ENCODE measurements around the gene SIVA1. TPM values are rescaled to one million over a fixed set of nuclear protein-coding genes. Genes with fewer than 3 reads are reported as not detected.

Gene SIVA1
- total and polyA plus RNA-seq, 2 donors (not counting 1 experiment from before 2014, with no cell fraction given): 50.7 to 123 TPM

GRCh38 chr14:104734991-104735779 is 17.8 kb upstream of the SIVA1 start:
- H3K79me2 ChIP-seq (ENCODE audit: control insufficient read depth, insufficient read depth, low read length): no peaks in the 10 kb centered on the region
- no peaks in the 10 kb centered on the region for H3K9me3 Mint-ChIP-seq (ENCODE audit: insufficient read depth)
- no peaks in the 10 kb centered on the region for H3K9me3 ChIP-seq (ENCODE audit: control extremely low read depth in 1 of 3, control insufficient read depth in 2 of 3, insufficient read depth in 1 of 3, low read length in 2 of 3)
- no peaks in the 10 kb centered on the region for H3K4me1 ChIP-seq (ENCODE audit: control insufficient read depth in 2 of 2, insufficient read depth in 2 of 2, low read length in 2 of 2)
- H3K27me3 Mint-ChIP-seq: no peaks in the 10 kb centered on the region
- peaks cover 0 to 5% (median 1%) of the 10 kb centered on the region in 4 experiments for H3K27me3 ChIP-seq (replicated peaks in 1 of 4; ENCODE audit: control extremely low read depth in 1 of 4, control insufficient read depth in 3 of 4, insufficient read depth in 4 of 4, low read length in 3 of 4)
- no peaks in the 10 kb centered on the region for H4K20me1 ChIP-seq (ENCODE audit: control insufficient read depth, insufficient read depth, low read length, poor library complexity, severe bottlenecking)
- POLR2A ChIA-PET: no interaction called here
- intact Hi-C loops (cut with micrococcal nuclease): no loop called here
- no peaks in the 10 kb centered on the region for H3K4me1 Mint-ChIP-seq
- H2AFZ ChIP-seq (ENCODE audit: insufficient read depth, low read depth, low read length, poor library complexity, severe bottlenecking): no peak overlapping the region
- no peak overlapping the region for H3K27ac Mint-ChIP-seq
- no peak for DNase-seq
- TF ChIP-seq EZH2 (IDR thresholded peaks at IDR 0.05; ENCODE audit: borderline replicate concordance, insufficient read depth, low read depth, low read length, poor library complexity, severe bottlenecking): no peak
- TF ChIP-seq CTCF (IDR thresholded peaks at IDR 0.05): no peak
- H3K4me3 Mint-ChIP-seq: no peak overlapping the region
- H3K36me3 ChIP-seq (replicated peaks in 1 of 2; ENCODE audit: control extremely low read depth in 1 of 2, control insufficient read depth in 1 of 2, extremely low read depth in 1 of 2, insufficient read depth in 2 of 2, low read length in 1 of 2): no peaks in the 10 kb centered on the region
- no peak overlapping the region for H3K9ac ChIP-seq (ENCODE audit: low read length)
- H3K4me3 ChIP-seq (ENCODE audit: control extremely low read depth in 1 of 5, extremely low read depth in 1 of 5, insufficient read depth in 1 of 5, low read depth in 2 of 5, low read length in 4 of 5): no peak overlapping the region
- CTCF ChIA-PET: no interaction called here
- ATAC-seq (ENCODE audit: low read depth): no peak
- WGBS (ENCODE audit: insufficient coverage): 92% methylated on average over 31 of the region's 31 CpGs
- no peak overlapping the region for H3K4me2 ChIP-seq (replicated peaks; ENCODE audit: low read depth, low read length, poor library complexity, severe bottlenecking)
- H3K27ac ChIP-seq (ENCODE audit: low read length in 2 of 2): no peak overlapping the region

- Histone ChIP-seq H3K9me3 (ENCODE audit: control extremely low read depth in 1 of 3, control insufficient read depth in 2 of 3, insufficient read depth in 1 of 3, low read length in 2 of 3) (no peaks in the 10 kb centered on the region), H3K27me3 (replicated peaks in 1 of 4; ENCODE audit: control extremely low read depth in 1 of 4, control insufficient read depth in 3 of 4, insufficient read depth in 4 of 4, low read length in 3 of 4) (peaks cover 0 to 5% (median 1%) of the 10 kb centered on the region in 4 experiments), H3K4me2 (replicated peaks; ENCODE audit: low read depth, low read length, poor library complexity, severe bottlenecking) (no peak overlapping the region), H2AFZ (ENCODE audit: insufficient read depth, low read depth, low read length, poor library complexity, severe bottlenecking) (no peak overlapping the region), H3K4me1 (ENCODE audit: control insufficient read depth in 2 of 2, insufficient read depth in 2 of 2, low read length in 2 of 2) (no peaks in the 10 kb centered on the region), H4K20me1 (ENCODE audit: control insufficient read depth, insufficient read depth, low read length, poor library complexity, severe bottlenecking) (no peaks in the 10 kb centered on the region), H3K9ac (ENCODE audit: low read length) (no peak overlapping the region), H3K27ac (ENCODE audit: low read length in 2 of 2) (no peak overlapping the region), H3K36me3 (replicated peaks in 1 of 2; ENCODE audit: control extremely low read depth in 1 of 2, control insufficient read depth in 1 of 2, extremely low read depth in 1 of 2, insufficient read depth in 2 of 2, low read length in 1 of 2) (no peaks in the 10 kb centered on the region), H3K79me2 (ENCODE audit: control insufficient read depth, insufficient read depth, low read length) (no peaks in the 10 kb centered on the region), H3K4me3 (ENCODE audit: control extremely low read depth in 1 of 5, extremely low read depth in 1 of 5, insufficient read depth in 1 of 5, low read depth in 2 of 5, low read length in 4 of 5) (no peak overlapping the region)
- TF ChIP-seq CTCF (IDR thresholded peaks at IDR 0.05): no peak
- no peak for TF ChIP-seq EZH2 (IDR thresholded peaks at IDR 0.05; ENCODE audit: borderline replicate concordance, insufficient read depth, low read depth, low read length, poor library complexity, severe bottlenecking)
- DNase-seq (no peak), ATAC-seq (ENCODE audit: low read depth) (no peak)
- intact Hi-C loops (cut with micrococcal nuclease): no loop called here
- CTCF ChIA-PET: no interaction called here
- H3K27me3 Mint-ChIP-seq: no peaks in the 10 kb centered on the region
- H3K27ac Mint-ChIP-seq: no peak overlapping the region
- POLR2A ChIA-PET: no interaction called here
- no peaks in the 10 kb centered on the region for H3K9me3 Mint-ChIP-seq (ENCODE audit: insufficient read depth)
- no peaks in the 10 kb centered on the region for H3K4me1 Mint-ChIP-seq
- no peak overlapping the region for H3K4me3 Mint-ChIP-seq
- 64% methylated on average over 26 of the region's 26 CpGs for WGBS (ENCODE audit: insufficient coverage)
Observed at GRCh38 chr14:104735830-104736642, 16.9 kb upstream of the SIVA1 start.
